Measurements from ENCODE around the gene SLMAP.

DNA sequence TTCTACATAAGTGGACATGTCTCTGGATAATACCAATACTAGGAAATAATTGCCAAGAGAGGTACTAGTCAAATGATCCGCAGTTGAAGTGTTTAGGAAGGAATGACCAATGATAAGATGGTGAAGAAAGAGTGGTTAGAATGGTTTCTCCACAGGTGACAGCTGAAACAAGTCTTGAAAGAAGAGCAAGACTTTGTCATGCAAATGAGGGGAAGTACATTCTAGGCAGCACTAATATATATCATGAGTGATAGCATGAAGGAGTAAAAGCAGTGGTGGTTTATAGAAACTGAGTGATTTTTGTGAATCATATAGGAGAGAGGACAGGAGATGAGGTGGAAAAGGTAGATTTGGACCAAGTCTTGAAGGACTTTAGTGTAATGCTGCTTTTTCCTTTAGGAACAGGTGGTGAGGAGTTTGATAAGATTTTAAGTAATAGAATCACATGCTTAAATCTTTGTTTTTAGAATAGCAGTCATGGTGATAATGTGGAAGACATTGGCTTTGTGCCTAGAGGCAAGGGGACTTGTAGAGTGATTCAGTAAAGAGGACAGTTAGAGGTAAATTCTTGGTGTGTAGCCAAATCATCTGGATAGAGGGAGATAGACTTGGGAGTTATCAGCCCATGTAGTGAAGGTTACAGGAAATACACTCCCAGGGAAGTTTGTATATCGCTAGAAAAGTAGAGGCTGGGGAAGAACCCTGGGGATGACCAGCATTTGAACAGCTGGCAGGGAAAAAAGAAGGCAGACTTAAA is 31.9 kb downstream of the SLMAP start:
- no peak for TF ChIP-seq POLR2A (IDR thresholded peaks at IDR 0.05)
- TF ChIP-seq CTCF (IDR thresholded peaks at IDR 0.05): no peak

All from uterus (tissue), 2 donors.